Stimulated activated CD4-positive, alpha-beta T cell treated with anti-CD3 and anti-CD28 coated beads, Interleukin-1b, Interleukin-23, amount 100 ng/mL, for 48 hours (primary cell): ENCODE results near the gene GFPT2.

Experiments
- DNase-seq: peaks from one replicate; pipeline ENCODE4 v3.0.0-alpha.2; 2020

The GFPT2 gene

DNA sequence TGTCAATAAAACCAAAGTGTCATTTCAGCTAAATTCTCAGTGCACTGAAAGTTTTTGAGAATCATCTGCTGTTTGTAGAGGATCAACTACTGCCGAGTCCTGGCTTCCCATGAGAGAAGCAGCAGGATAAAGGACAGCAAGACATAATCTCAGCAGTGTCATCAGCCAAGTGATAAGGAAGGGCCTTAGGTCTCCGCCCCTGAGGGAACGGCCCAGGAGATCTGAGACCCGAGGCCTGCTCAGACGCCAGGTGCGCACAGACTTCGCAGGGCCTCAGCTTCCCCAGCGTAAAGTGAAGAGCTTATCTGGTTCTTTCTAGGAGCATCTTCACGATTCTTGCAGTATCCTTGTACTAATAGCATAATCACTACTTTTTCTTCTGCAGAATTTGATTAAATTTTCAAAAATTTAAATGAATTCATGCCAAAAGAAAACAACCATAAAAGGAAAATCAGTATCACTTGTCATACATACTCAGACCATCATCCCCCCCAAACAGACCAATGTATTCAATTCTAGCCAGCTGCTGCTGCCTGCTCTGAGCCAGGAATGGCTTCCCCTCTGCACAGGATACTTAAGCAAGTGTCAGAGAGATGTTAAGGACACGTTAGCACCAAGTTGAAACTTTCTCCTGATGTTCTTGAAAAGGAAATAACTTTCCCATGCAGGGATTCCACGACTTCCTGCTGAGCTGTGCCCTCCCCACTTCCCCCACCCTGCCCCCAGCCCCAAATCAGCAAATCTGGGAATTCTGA lies 2.2 kb downstream of the GFPT2 start:
- DNase-seq = no peak

DNA sequence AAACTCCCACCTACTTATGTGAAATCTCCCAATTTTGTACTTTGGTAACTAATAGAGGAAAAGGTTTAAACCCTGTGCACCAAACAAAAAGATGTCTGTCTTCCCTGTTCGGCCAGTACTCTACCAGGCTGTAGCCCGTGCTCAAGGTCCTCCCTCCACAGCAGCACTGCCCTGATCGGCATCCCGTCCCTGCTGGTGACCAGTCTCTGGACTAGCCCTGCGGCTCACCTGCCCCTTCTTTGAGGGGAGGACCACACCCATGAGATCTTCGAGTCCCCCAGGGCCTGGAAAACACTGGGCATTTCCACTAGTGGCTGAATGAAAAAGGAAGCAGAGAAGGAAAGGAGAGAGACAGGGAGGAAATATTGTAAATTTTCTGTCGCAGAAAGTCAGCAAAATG lies 2.8 kb downstream of the GFPT2 start:
- DNase-seq = no peak

GRCh38 chr5:180349391-180349790 lies 3.7 kb downstream of the GFPT2 start:
- no peak for DNase-seq

GRCh38 chr5:180348336-180348735 lies 4.8 kb downstream of the GFPT2 start:
- DNase-seq = no peak

- DNase-seq = no peak
These were observed 5.4 kb downstream of the GFPT2 start for GRCh38 chr5:180347702-180348101.

DNA sequence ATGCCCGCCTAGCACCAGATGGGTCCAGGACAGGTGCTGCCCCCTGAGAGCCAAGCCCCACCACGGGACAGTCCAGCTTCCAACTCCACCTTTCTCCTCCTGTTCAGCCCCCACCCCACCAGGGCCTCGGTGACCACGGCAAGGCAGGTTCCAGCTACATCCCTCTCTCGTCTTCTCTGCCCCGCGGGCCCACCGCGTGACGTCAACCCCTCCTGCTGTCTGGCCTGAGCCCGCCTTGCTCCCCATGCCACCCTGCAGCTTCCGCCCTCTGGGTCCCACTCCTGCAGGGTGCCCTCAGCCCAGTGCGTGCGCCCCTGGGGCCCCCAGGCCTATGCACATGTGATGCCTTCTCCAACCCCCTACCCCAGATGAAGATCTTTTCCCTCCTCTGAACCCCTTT lies 6.8 kb downstream of the GFPT2 start:
- no peak for DNase-seq

- DNase-seq = no peak
These were observed 7.4 kb downstream of the GFPT2 start for GRCh38 chr5:180345781-180346180.

GRCh38 chr5:180345186-180345585 lies 8.0 kb downstream of the GFPT2 start:
- no peak for DNase-seq

DNA sequence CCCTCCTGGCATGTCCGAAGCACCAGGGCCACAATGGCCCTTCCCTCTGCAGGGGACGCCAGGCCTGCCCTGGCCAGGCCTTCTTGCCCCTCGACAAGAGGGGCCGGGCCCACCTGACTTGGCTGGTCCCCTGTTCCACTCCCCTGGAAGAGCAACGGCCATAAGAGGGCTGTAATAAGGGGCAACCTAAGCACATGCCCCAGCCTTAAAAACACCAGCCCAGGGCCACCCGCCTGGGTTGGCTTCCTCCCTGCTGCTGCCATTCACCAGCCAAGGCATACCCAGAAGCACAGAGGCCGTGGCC lies 8.5 kb downstream of the GFPT2 start:
- DNase-seq = no peak

GRCh38 chr5:180343831-180344695 lies 9.1 kb downstream of the GFPT2 start:
- DNase-seq = no peak

- DNase-seq = no peak
These were observed 9.9 kb downstream of the GFPT2 start for GRCh38 chr5:180343110-180343830.

DNA sequence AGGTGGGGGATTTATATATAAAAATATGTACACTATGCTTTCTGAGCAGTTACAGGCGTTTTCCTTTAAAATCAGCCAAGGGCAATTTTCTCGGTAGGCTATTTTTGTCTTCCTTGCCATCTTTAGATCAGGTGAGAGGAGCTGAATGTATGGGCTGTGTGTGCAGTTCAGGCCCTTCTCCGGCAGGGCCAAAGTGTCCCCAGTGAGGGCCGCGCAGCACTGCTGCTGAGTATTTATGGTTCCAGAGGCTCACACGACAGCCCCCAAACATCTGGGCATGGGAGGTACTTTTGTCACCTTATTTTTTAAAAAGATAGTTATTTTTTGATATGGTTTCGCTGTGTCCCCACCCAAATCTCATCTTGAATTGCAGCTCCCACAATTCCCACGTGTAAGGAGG lies 11.5 kb downstream of the GFPT2 start:
- no peak for DNase-seq

- no peak for DNase-seq
These were observed 12.3 kb downstream of the GFPT2 start for GRCh38 chr5:180340856-180341255.

GRCh38 chr5:180339583-180340183 lies 13.5 kb downstream of the GFPT2 start:
- no peak for DNase-seq

GRCh38 chr5:180338001-180338707 lies 15.0 kb downstream of the GFPT2 start:
- DNase-seq = no peak

- DNase-seq = no peak
These were observed 16.7 kb downstream of the GFPT2 start for GRCh38 chr5:180336234-180337020.

DNA sequence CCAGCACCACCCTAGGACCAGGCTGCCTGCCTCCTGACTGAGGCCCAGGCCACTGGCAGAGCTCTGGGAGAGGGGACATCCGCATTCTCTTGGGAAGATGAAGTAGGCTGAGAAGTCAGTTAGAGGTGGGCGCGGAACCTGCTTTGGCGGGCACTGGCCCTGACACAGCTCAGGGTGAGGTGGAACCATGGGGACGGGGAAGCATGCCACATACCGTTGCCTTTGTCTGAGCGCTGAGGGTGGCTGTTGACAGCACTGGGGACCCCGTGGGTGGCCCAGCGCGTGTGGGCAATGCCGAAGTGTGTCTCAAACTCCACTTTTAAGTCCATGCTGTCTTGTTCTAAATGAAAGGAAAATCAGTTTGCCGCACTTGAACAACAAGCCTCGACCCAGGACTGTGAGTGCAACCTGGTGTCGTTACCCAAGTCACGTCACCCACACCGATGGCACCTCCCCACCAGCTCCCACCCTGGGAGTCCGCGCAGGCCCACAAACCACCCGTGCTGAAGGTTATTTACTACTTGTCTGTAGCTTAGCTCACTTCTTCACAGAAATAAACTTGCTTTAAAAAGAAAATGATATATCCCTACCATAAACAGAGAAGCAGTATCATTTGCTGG lies 17.4 kb downstream of the GFPT2 start:
- DNase-seq = no peak

- no peak for DNase-seq
These were observed 18.2 kb downstream of the GFPT2 start for GRCh38 chr5:180334751-180335613.

DNA sequence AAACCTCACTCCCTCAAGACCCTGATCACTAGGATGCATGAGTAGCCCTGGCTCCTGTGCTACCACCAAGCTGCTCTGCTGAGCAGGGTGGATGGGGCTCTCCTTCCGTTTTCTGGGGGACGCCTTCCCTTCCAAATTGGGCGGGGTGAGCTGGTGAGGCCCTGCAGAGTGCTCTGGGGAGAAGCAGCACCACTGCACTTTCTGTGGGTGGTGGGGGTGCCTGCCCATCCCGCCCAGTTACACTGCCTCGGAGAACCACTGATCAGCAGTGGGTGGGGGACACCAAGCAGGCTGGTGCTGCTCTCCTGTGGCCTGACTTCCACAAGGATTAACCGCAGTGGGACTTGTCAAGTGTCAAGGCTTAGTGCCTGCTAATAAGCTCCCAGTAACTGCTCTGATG lies 19.0 kb downstream of the GFPT2 start:
- no peak for DNase-seq

DNA sequence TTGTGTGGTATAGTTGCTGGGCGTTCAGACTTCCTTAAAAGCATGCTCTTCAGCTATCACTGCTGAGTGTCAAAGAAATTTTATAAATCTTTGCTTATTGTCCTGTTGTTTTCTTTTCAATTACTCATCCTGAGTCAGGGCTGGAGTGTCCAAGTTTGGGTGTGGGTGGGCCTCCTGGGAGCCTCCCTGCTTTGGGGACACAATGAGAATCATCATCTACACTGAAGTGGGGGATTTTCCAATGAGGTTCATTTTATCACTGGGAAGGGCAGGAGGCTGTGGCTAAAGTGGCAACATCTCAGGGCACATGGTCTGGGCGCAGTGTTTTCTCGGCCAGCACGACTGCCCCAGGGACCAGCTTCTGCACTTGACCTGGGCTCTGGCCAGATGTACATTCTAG lies 19.5 kb downstream of the GFPT2 start:
- no peak for DNase-seq
